Erythroblast (primary cell): ENCODE measurements around the gene NAT16.

Experiments
- GATA1 ChIP-seq: IDR thresholded peaks from 2 replicates; pipeline ENCODE4 v1.6.1; 2011; ENCODE audit warnings: low read depth, mild to moderate bottlenecking, control low read depth, low read length, moderate library complexity
- POLR2A ChIP-seq: IDR thresholded peaks from 2 replicates; pipeline ENCODE4 v1.6.1; 2011; ENCODE audit warnings: mild to moderate bottlenecking, low read length

- TF ChIP-seq POLR2A (no peak), GATA1 (no peak)
These were observed 12.3 kb downstream of the NAT16 start for GRCh38 chr7:101167645-101168411.
